H9 (cell line): ENCODE results near the gene PHF24. TPM values are rescaled to one million over a fixed set of nuclear protein-coding genes. Genes with fewer than 3 reads are reported as not detected.

Experiments
- DNase-seq: peaks from one replicate; pipeline ENCODE4 v3.0.0-alpha.2; 2017
- H2AFZ ChIP-seq: one replicate; pipeline ENCODE4 v1.6.1; 2013; ENCODE audit warnings: mild to moderate bottlenecking, low read length, control low read depth, moderate library complexity
- H2AK5ac ChIP-seq: 2 replicates; pipeline ENCODE4 v1.6.1; 2013; ENCODE audit warnings: low read length, control low read depth, mixed read lengths; ENCODE audit not compliant: insufficient read length
- H2BK120ac ChIP-seq: one replicate; pipeline ENCODE4 v1.6.1; 2013; ENCODE audit warnings: low read depth, mild to moderate bottlenecking, low read length, control low read depth, inconsistent platforms; ENCODE audit not compliant: poor library complexity, severe bottlenecking
- H2BK12ac ChIP-seq: 2 replicates; pipeline ENCODE4 v1.6.1; 2013; ENCODE audit warnings: low read length, control low read depth, mixed read lengths, low read depth; ENCODE audit not compliant: insufficient read length
- H2BK15ac ChIP-seq: 2 replicates; pipeline ENCODE4 v1.6.1; 2013; ENCODE audit warnings: low read depth, low read length, control low read depth
- H2BK20ac ChIP-seq: one replicate; pipeline ENCODE4 v1.6.1; 2013; ENCODE audit warnings: low read depth, mild to moderate bottlenecking, low read length, control low read depth, inconsistent platforms; ENCODE audit not compliant: poor library complexity, severe bottlenecking
- H2BK5ac ChIP-seq: 2 replicates; pipeline ENCODE4 v1.6.1; 2013; ENCODE audit warnings: low read length, control low read depth, mixed read lengths; ENCODE audit not compliant: insufficient read length
- H3K14ac ChIP-seq: 2 replicates; pipeline ENCODE4 v1.6.1; 2013; ENCODE audit warnings: low read length, control low read depth; ENCODE audit not compliant: insufficient read depth
- H3K18ac ChIP-seq: 2 replicates; pipeline ENCODE4 v1.6.1; 2013; ENCODE audit warnings: low read depth, mild to moderate bottlenecking, mixed read lengths, low read length, control low read depth; ENCODE audit not compliant: insufficient read length
- H3K23ac ChIP-seq: 2 replicates; pipeline ENCODE4 v1.6.1; 2013; ENCODE audit warnings: low read length, control low read depth, mixed read lengths, low read depth; ENCODE audit not compliant: insufficient read length
- H3K23me2 ChIP-seq: 2 replicates; pipeline ENCODE4 v1.6.1; 2013; ENCODE audit warnings: low read depth, mild to moderate bottlenecking, mixed read lengths, low read length, control low read depth; ENCODE audit not compliant: insufficient read length, poor library complexity, severe bottlenecking
- H3K27ac ChIP-seq: 2 replicates; pipeline ENCODE4 v1.5.1; 2013; ENCODE audit warnings: low read length, control low read depth, mixed read lengths, low read depth; ENCODE audit not compliant: insufficient read length
- H3K27me3 ChIP-seq: 2 replicates; pipeline ENCODE4 v1.6.1; 2013; ENCODE audit warnings: low read length, control low read depth, inconsistent platforms; ENCODE audit not compliant: insufficient read depth
- H3K4ac ChIP-seq: 2 replicates; pipeline ENCODE4 v1.6.1; 2013; ENCODE audit warnings: low read depth, mild to moderate bottlenecking, control low read depth, inconsistent platforms, low read length, moderate library complexity
- H3K4me1 ChIP-seq: 2 replicates; pipeline ENCODE4 v1.6.1; 2013; ENCODE audit warnings: low read length, control low read depth, inconsistent platforms; ENCODE audit not compliant: insufficient read depth
- H3K4me2 ChIP-seq: 2 replicates; pipeline ENCODE4 v1.6.1; 2013; ENCODE audit warnings: low read length, control low read depth, mixed read lengths; ENCODE audit not compliant: insufficient read length, insufficient read depth
- H3K56ac ChIP-seq: 2 replicates; pipeline ENCODE4 v1.6.1; 2013; ENCODE audit warnings: low read depth, mild to moderate bottlenecking, mixed read lengths, low read length, control low read depth; ENCODE audit not compliant: insufficient read length
- H3K79me1 ChIP-seq: 2 replicates; pipeline ENCODE4 v1.6.1; 2013; ENCODE audit warnings: low read depth, mild to moderate bottlenecking, moderate library complexity, low read length, control low read depth, inconsistent platforms; ENCODE audit not compliant: insufficient read depth, poor library complexity, severe bottlenecking
- H3K79me2 ChIP-seq: 2 replicates; pipeline ENCODE4 v1.6.1; 2013; ENCODE audit warnings: low read length, control low read depth, inconsistent platforms; ENCODE audit not compliant: insufficient read depth
- H3K9ac ChIP-seq: 2 replicates; pipeline ENCODE4 v1.6.1; 2013; ENCODE audit warnings: low read length, control low read depth, mixed read lengths; ENCODE audit not compliant: insufficient read length; ENCODE audit errors: extremely low read depth
- H3K9me3 ChIP-seq: one replicate; pipeline ENCODE4 v1.6.1; 2013; ENCODE audit warnings: low read depth, low read length, inconsistent platforms; ENCODE audit not compliant: control insufficient read depth
- H3T11ph ChIP-seq: one replicate; pipeline ENCODE4 v1.6.1; 2013; ENCODE audit warnings: mild to moderate bottlenecking, low read length, control low read depth, inconsistent platforms
- H4K20me1 ChIP-seq: one replicate; pipeline ENCODE4 v1.6.1; 2013; ENCODE audit not compliant: control insufficient read depth, insufficient read length, insufficient read depth
- H4K5ac ChIP-seq: 2 replicates; pipeline ENCODE4 v1.6.1; 2013; ENCODE audit warnings: low read depth, mild to moderate bottlenecking, mixed read lengths, low read length, control low read depth; ENCODE audit not compliant: insufficient read length
- H4K8ac ChIP-seq: replicated peaks from 2 replicates; pipeline ENCODE4 v1.6.1; 2013; ENCODE audit warnings: low read length, control low read depth, mixed read lengths, low read depth; ENCODE audit not compliant: insufficient read length
- H4K91ac ChIP-seq: 2 replicates; pipeline ENCODE4 v1.6.1; 2013; ENCODE audit warnings: low read depth, mild to moderate bottlenecking, moderate library complexity, mixed read lengths, low read length, control low read depth; ENCODE audit not compliant: insufficient read length
- H3K27ac Mint-ChIP-seq, 3 experiments: 2 replicates in 2 of 3; 3 replicates in 1 of 3; pipeline ENCODE4 v1.8.0; 2020 to 2021; ENCODE audit warnings: mixed read lengths in 3 of 3, mild to moderate bottlenecking in 1 of 3, moderate library complexity in 1 of 3
- H3K27me3 Mint-ChIP-seq: 2 replicates; pipeline ENCODE4 v1.8.0; 2021; ENCODE audit warnings: low read depth, mild to moderate bottlenecking, moderate library complexity, mixed read lengths
- H3K36me3 Mint-ChIP-seq, 3 experiments: 2 replicates in 2 of 3; 3 replicates in 1 of 3; pipeline ENCODE4 v1.8.0; 2020 to 2021; ENCODE audit warnings: low read depth in 3 of 3, mixed read lengths in 3 of 3; ENCODE audit not compliant: insufficient read depth in 1 of 3
- H3K4me1 Mint-ChIP-seq, 2 experiments: 2 replicates each; pipeline ENCODE4 v1.8.0; 2020; ENCODE audit warnings: mixed read lengths in 2 of 2
- H3K4me3 Mint-ChIP-seq, 2 experiments: 2 replicates in 1 of 2; 3 replicates in 1 of 2; pipeline ENCODE4 v1.8.0; 2020 to 2021; ENCODE audit warnings: mild to moderate bottlenecking in 2 of 2, mixed read lengths in 2 of 2, moderate library complexity in 1 of 2
- H3K9me3 Mint-ChIP-seq, 2 experiments: 2 replicates in 1 of 2; 3 replicates in 1 of 2; pipeline ENCODE4 v1.8.0; 2020; ENCODE audit warnings: mild to moderate bottlenecking in 2 of 2, mixed read lengths in 2 of 2, moderate library complexity in 1 of 2
- CTCF ChIP-seq: fragments of 200-600 bp; sonication (generic); conservative IDR thresholded peaks from 3 replicates; pipeline ENCODE4 v1.8.0; 2021; ENCODE audit warnings: antibody characterized with exemption, mild to moderate bottlenecking
- WGBS: extraction: QIAGEN DNeasy Blood & Tissue Kit; methylation state at CpG from one replicate; pipeline ENCODE4 v1.1.7; 2013; ENCODE audit warnings: missing lambda C conversion rate, low lambda C conversion rate, mixed read lengths; ENCODE audit not compliant: insufficient read length; ENCODE audit errors: extremely low coverage; 5-methylcytosine and 5-hydroxymethylcytosine counted together
- total RNA-seq: library from RNA; stranded (reverse); gene quantifications from 2 replicates; pipeline ENCODE4 v1.2.1, GENCODE V29; 2021

The PHF24 gene
- total RNA-seq, 1 experiment from 2014 or later, result 0.24 TPM

GRCh38 chr9:35001803-35002502 is 43.9 kb downstream of the PHF24 start:
- WGBS, result no CpG with 5 or more reads among the region's 2 CpGs
- DNase-seq, result no peak
- H3K56ac ChIP-seq, result no peak overlapping the region

More at GRCh38 chr9:35001803-35002502, 43.9 kb downstream of the PHF24 start:
- no peak overlapping the region for H2AK5ac ChIP-seq
- no peak overlapping the region for H4K91ac ChIP-seq
- H3K4me1 ChIP-seq, result peaks cover 8% of the 10 kb centered on the region; the same call in 1 of the 2 replicates
- H2BK120ac ChIP-seq, result no peak overlapping the region
- peak overlapping the region; percentile 64 for H2BK20ac ChIP-seq
- no peaks in the 10 kb centered on the region for H3K79me2 ChIP-seq
- H3K23ac ChIP-seq, result no peak overlapping the region
- no peaks in the 10 kb centered on the region for H4K20me1 ChIP-seq
- peaks cover 0 to 2% of the 10 kb centered on the region in 2 experiments; a peak in 2 of 5 replicates for H3K9me3 Mint-ChIP-seq
- H3K36me3 Mint-ChIP-seq, result peaks cover 2 to 14% (median 8%) of the 10 kb centered on the region in 3 experiments; a peak in 6 of 7 replicates
- H2BK5ac ChIP-seq, result no peak overlapping the region
- no peak overlapping the region for H2BK12ac ChIP-seq
- TF ChIP-seq CTCF, result no peak
- H3K27ac ChIP-seq, result no peak overlapping the region
- H3T11ph ChIP-seq, result no peak overlapping the region
- H3K4ac ChIP-seq, result no peak overlapping the region
- H2AFZ ChIP-seq, result no peak overlapping the region
- H3K27me3 Mint-ChIP-seq, result no peaks in the 10 kb centered on the region
- no peak overlapping the region for H3K27ac Mint-ChIP-seq
- H4K8ac ChIP-seq, result no peak overlapping the region
- H3K14ac ChIP-seq, result no peak overlapping the region
- no peak overlapping the region for H4K5ac ChIP-seq
- no peaks in the 10 kb centered on the region for H3K79me1 ChIP-seq
- no peak overlapping the region for H3K4me2 ChIP-seq
- no peak overlapping the region for H3K18ac ChIP-seq
- H3K9ac ChIP-seq, result no peak overlapping the region
- H2BK15ac ChIP-seq, result no peak overlapping the region
- no peaks in the 10 kb centered on the region for H3K23me2 ChIP-seq
- peaks cover 35 to 44% of the 10 kb centered on the region in 2 experiments for H3K4me1 Mint-ChIP-seq
- no peak overlapping the region for H3K4me3 Mint-ChIP-seq
- H3K27me3 ChIP-seq, result no peaks in the 10 kb centered on the region
- no peaks in the 10 kb centered on the region for H3K9me3 ChIP-seq
